Cardiac muscle cell (in vitro differentiated cells and primary cell): Measurements from ENCODE around the gene KCTD6. TPM values are rescaled to one million over a fixed set of nuclear protein-coding genes. Genes with fewer than 3 reads are reported as not detected.

Source experiments
- DNase-seq, 2 donors: peaks; one replicate each; pipeline versions ENCODE4 v3.0.0 to v3.0.0-alpha.2; 2010 to 2017; ENCODE audit warnings: low read depth in 1 of 2, low spot score in 1 of 2
- H3K27ac ChIP-seq: fragments of 200-600 bp; sonication (generic); 2 replicates; pipeline ENCODE4 v1.5.1; 2016
- H3K27me3 ChIP-seq: fragments of 200-600 bp; sonication (generic); 2 replicates; pipeline ENCODE4 v1.6.0; 2016; ENCODE audit warnings: control low read depth
- H3K36me3 ChIP-seq: fragments of 200-600 bp; sonication (generic); 2 replicates; pipeline ENCODE4 v1.5.1; 2016; ENCODE audit warnings: control low read depth
- H3K4me1 ChIP-seq: fragments of 200-600 bp; sonication (generic); 2 replicates; pipeline ENCODE4 v1.8.1; 2017; ENCODE audit warnings: low read depth, mild to moderate bottlenecking, mixed run types
- H3K4me3 ChIP-seq: fragments of 200-600 bp; sonication (generic); 2 replicates; pipeline ENCODE4 v1.5.1; 2016; ENCODE audit warnings: mild to moderate bottlenecking
- H3K9me3 ChIP-seq: fragments of 200-600 bp; sonication (generic); 2 replicates; pipeline ENCODE4 v1.5.1; 2017; ENCODE audit warnings: low read depth, mild to moderate bottlenecking, control low read depth
- polyA plus RNA-seq: library from polyadenylated mRNA; unstranded; fragments of >200 nt; fragmentation: Nextera tagmentation; extraction: Ambion mirVana; gene quantifications from 2 replicates; pipeline ENCODE4 v1.2.1, GENCODE V29; 2016
- total RNA-seq: library from RNA; depleted of rRNA; stranded (reverse); fragments of >200 nt; gene quantifications from 2 replicates; pipeline ENCODE4 v1.2.3, GENCODE V29; 2016
- TF ChIP-seq, protein P1 (sequence below): IDR thresholded peaks from 2 replicates; pipeline ENCODE4 v1.5.1; 2012; ENCODE audit warnings: low read depth, mild to moderate bottlenecking, low read length

Gene KCTD6
- total and polyA plus RNA-seq, 2 experiments from 2014 or later = 15.7 to 31.0 TPM

DNA sequence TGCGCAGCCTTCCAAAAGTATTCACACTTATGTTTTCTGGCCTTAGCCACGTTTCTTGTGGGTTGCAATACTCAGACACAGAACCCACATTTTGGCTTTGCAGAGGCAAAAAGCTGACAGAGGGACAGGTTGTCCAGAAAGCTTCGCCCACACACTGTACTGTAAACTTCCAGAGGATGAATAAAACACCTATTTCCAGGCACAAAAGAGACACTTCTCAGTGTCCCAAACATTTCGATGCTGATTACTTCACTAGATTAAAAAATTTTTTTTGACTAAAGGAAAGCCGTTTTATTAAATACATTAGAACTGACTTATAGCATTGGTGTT is 28.0 kb upstream of the KCTD6 start:
- no peak for DNase-seq
- no peaks in the 10 kb centered on the region for H3K27me3 ChIP-seq
- H3K4me1 ChIP-seq = peaks cover 3% of the 10 kb centered on the region
- H3K4me3 ChIP-seq = no peak overlapping the region
- TF ChIP-seq, protein P1, sequence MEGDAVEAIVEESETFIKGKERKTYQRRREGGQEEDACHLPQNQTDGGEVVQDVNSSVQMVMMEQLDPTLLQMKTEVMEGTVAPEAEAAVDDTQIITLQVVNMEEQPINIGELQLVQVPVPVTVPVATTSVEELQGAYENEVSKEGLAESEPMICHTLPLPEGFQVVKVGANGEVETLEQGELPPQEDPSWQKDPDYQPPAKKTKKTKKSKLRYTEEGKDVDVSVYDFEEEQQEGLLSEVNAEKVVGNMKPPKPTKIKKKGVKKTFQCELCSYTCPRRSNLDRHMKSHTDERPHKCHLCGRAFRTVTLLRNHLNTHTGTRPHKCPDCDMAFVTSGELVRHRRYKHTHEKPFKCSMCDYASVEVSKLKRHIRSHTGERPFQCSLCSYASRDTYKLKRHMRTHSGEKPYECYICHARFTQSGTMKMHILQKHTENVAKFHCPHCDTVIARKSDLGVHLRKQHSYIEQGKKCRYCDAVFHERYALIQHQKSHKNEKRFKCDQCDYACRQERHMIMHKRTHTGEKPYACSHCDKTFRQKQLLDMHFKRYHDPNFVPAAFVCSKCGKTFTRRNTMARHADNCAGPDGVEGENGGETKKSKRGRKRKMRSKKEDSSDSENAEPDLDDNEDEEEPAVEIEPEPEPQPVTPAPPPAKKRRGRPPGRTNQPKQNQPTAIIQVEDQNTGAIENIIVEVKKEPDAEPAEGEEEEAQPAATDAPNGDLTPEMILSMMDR = no peak
- no peak overlapping the region for H3K27ac ChIP-seq
- H3K36me3 ChIP-seq = no peaks in the 10 kb centered on the region
- H3K9me3 ChIP-seq = no peaks in the 10 kb centered on the region

DNA sequence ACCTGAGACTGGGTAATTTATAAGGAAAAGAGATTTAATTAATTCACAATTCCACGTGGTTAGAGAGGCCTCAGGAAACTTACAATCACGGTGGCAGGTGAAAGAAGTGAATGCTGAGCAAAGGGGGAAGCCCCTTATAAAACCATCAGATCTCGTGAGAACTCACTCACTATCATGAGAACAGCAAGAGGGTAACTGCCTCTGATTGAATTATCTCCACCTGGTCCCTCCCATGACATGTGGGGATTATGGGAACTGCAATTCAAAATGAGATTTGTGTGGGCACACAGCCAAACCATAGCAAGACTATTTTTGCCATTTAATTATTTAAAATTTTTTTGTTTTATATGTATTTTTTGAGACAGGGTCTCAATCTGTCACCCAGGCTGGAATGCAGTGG is 27.0 kb upstream of the KCTD6 start:
- no peaks in the 10 kb centered on the region for H3K27me3 ChIP-seq
- H3K4me3 ChIP-seq = no peak overlapping the region
- TF ChIP-seq, protein P1 = no peak
- no peaks in the 10 kb centered on the region for H3K9me3 ChIP-seq
- H3K36me3 ChIP-seq = no peaks in the 10 kb centered on the region
- H3K27ac ChIP-seq = no peak overlapping the region
- DNase-seq = no peak
- H3K4me1 ChIP-seq = peaks cover 11% of the 10 kb centered on the region

DNA sequence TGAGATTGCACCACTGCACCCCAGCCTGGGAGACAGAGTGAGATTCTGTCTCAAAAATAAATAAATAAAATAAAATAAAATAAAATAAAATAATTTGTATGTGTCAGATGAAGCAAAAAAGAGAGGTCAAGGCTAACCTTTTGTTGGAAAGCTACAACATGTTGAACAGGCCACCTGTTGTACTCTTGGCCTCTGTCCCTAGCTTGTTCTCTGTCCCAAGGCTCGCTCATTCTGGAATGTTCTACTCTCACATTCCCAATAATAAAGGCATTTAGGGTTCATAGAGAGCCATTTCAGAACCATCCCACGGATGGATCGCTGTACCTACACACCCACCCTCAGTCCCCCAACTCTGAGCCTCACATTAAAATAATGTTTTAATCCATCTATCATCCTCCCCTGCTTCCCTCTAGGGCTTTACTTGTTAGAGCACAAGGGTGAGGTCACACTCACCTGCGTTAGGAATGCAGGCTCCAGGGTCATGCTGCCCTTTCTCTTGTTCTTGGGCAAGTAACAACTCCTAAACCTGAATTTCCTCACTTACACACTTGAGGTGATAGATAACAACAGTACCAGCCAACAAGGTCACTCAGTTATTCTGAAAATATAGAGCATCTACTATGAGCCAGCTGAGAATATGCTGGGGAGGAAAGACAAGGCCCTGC is 24.9 kb upstream of the KCTD6 start:
- H3K27me3 ChIP-seq = no peaks in the 10 kb centered on the region
- no peaks in the 10 kb centered on the region for H3K9me3 ChIP-seq
- DNase-seq = no peak
- H3K4me3 ChIP-seq = no peak overlapping the region
- TF ChIP-seq, protein P1 = no peak
- peaks cover 29% of the 10 kb centered on the region for H3K4me1 ChIP-seq
- no peak overlapping the region for H3K27ac ChIP-seq
- H3K36me3 ChIP-seq = no peaks in the 10 kb centered on the region

DNA sequence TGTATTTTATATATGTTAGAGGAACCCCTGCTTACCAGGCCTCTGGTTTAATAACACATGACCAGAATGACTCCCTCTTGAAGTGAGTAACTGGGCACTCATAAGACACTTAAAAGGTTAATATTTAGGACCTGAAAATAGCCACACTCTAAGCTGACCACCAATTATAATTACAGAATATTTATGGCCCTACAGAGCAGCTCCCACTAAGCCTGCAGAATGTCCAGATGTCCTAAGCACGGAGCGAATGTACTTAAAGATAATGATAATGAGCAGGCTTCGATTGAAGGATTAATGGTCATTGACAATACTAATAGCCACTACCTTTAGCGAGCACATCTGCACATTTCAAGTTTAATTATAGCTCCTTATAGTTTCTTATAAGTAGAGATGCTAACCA is 22.8 kb upstream of the KCTD6 start:
- Histone ChIP-seq H3K27me3 (no peaks in the 10 kb centered on the region), H3K4me3 (no peak overlapping the region), H3K4me1 (peaks cover 32% of the 10 kb centered on the region), H3K27ac (peak overlapping the region; percentile 20), H3K36me3 (no peaks in the 10 kb centered on the region), H3K9me3 (no peaks in the 10 kb centered on the region)
- DNase-seq = peak in 1 of 2 donors; percentile 25
- TF ChIP-seq, protein P1 = no peak

DNA sequence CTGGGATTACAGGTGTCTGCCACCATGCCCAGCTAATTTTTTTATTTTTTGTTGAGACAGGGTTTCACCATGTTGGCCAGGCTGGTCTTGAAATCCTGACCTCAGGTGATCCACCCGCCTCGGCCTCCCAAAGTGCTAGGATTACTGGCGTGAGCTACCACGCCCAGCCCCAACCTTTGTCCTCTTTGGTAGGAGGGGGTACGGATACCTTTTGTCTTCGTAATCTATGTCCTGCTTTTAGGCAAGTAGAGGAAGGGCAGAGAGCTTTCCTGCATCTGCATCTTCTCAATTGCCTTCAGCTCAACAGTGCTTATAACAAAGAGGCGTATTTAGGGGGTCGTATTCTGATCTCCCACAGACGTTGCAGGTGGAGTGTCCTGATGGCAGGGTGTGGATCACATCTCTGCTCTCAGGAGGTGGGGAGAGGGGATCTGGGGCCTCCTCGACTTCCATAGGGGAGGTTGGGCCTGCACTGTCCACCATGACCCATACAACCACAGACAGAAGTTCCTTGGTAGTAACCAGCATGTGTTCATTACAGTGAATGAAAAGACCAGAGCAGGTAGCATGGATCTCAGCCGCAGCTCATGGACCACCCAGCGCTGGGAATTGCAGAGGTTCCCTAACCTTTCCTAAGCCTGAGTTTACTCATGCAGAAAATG is 21.4 kb upstream of the KCTD6 start:
- no peaks in the 10 kb centered on the region for H3K9me3 ChIP-seq
- H3K4me3 ChIP-seq = no peak overlapping the region
- peaks cover 39% of the 10 kb centered on the region for H3K4me1 ChIP-seq
- no peak for DNase-seq
- H3K27ac ChIP-seq = peak overlapping the region; percentile 86
- H3K36me3 ChIP-seq = no peaks in the 10 kb centered on the region
- TF ChIP-seq, protein P1 = no peak
- H3K27me3 ChIP-seq = no peaks in the 10 kb centered on the region
